Measurements from ENCODE around the gene IL3RA. TPM values are rescaled to one million over a fixed set of nuclear protein-coding genes. Genes with fewer than 3 reads are reported as not detected.

Gene IL3RA
- total RNA-seq, 1 donor from 2014 or later, result 0.97 TPM

DNA sequence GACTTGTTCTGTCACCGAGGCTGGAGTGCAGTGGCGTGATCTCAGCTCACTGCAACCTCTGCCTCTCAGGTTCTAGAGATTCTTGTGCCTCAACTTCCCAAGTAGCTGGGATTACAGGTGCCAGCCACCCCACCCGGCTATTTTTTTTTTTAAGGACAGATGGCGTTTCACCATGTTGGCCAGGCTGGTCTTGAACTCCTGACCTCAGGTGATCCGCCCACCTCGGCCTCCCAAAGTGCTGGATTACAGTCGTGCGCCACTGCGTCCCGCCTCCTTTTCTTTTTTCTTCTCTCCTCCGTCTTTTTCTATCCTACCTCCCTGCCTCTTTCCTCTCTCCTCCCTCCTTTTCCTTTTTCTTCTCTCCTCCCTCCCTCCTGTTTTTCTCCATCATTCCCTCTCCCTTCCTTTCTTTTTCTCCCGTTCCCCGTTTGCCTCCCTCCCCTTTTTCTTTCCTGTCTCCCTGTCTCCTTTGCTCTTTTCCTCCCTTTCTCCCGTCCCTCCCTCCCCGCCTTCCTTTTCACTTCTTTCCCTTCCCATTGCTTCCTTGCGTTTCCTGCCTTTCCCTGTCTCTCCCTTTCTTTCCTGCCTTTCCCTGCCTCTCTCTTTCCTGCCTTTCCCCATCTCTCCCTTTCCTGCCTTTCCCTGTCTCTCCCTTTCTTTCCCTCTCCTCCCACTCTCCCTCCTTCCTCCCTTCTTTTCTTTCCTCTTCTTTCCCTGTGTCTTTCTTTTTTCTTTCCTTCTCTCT, 57.5 kb downstream of the IL3RA start:
- DNase-seq (ENCODE audit: low spot score), result no peak
- Mint-ChIP-seq H3K27me3 (ENCODE audit: unreplicated experiment) (peaks cover 23% of the 10 kb centered on the region), H3K9me3 (ENCODE audit: unreplicated experiment) (no peaks in the 10 kb centered on the region), H3K4me3 (ENCODE audit: unreplicated experiment) (peak overlapping the region; percentile 93), H3K27ac (ENCODE audit: unreplicated experiment) (peak overlapping the region; percentile 97), H3K36me3 (ENCODE audit: low read depth, unreplicated experiment) (peaks cover 33% of the 10 kb centered on the region), H3K4me1 (ENCODE audit: unreplicated experiment) (peaks cover 19% of the 10 kb centered on the region)
- TF ChIP-seq CTCF (IDR thresholded peaks at IDR 0.05; ENCODE audit: unreplicated experiment), result no peak

- H3K4me3 Mint-ChIP-seq (ENCODE audit: unreplicated experiment), result peak overlapping the region; percentile 73
- no peak for TF ChIP-seq CTCF (IDR thresholded peaks at IDR 0.05; ENCODE audit: unreplicated experiment)
- H3K27ac Mint-ChIP-seq (ENCODE audit: unreplicated experiment), result no peak overlapping the region
- peaks cover 23% of the 10 kb centered on the region for H3K27me3 Mint-ChIP-seq (ENCODE audit: unreplicated experiment)
- H3K9me3 Mint-ChIP-seq (ENCODE audit: unreplicated experiment), result no peaks in the 10 kb centered on the region
- DNase-seq (ENCODE audit: low spot score), result no peak
- H3K36me3 Mint-ChIP-seq (ENCODE audit: low read depth, unreplicated experiment), result peaks cover 29% of the 10 kb centered on the region
- peaks cover 19% of the 10 kb centered on the region for H3K4me1 Mint-ChIP-seq (ENCODE audit: unreplicated experiment)
Observed at GRCh38 chrX:1394731-1395501, 58.3 kb downstream of the IL3RA start.

DNA sequence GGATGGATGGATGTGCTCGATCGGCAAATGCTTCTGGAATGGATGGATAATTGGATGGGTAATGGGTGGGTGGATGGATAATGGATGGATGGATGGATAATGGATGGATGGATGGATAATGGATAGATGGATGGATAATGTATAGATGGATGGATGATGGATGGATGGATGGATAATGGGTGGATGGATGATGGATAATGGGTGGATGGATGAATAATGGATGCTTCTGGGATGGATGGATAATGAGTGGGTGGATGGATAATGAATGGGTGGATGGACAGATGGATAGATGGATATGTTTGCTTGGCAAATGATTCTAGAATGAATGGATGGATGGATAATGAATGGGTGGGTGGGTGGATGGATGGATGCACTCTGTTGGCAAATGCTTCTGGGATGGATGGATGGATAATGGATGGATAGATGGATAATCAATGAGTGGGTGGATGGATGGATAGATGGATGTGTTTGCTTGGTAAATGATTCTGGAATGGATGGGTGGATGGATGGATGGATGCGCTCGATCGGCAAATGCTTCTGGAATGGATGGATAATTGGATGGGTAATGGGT, 59.1 kb downstream of the IL3RA start:
- H3K4me1 Mint-ChIP-seq (ENCODE audit: unreplicated experiment), result peaks cover 16% of the 10 kb centered on the region
- H3K27me3 Mint-ChIP-seq (ENCODE audit: unreplicated experiment), result peaks cover 23% of the 10 kb centered on the region
- no peaks in the 10 kb centered on the region for H3K9me3 Mint-ChIP-seq (ENCODE audit: unreplicated experiment)
- DNase-seq (ENCODE audit: low spot score), result no peak
- no peak for TF ChIP-seq CTCF (IDR thresholded peaks at IDR 0.05; ENCODE audit: unreplicated experiment)
- peak overlapping the region; percentile 4 for H3K27ac Mint-ChIP-seq (ENCODE audit: unreplicated experiment)
- H3K36me3 Mint-ChIP-seq (ENCODE audit: low read depth, unreplicated experiment), result peaks cover 26% of the 10 kb centered on the region
- peak overlapping the region; percentile 31 for H3K4me3 Mint-ChIP-seq (ENCODE audit: unreplicated experiment)

DNA sequence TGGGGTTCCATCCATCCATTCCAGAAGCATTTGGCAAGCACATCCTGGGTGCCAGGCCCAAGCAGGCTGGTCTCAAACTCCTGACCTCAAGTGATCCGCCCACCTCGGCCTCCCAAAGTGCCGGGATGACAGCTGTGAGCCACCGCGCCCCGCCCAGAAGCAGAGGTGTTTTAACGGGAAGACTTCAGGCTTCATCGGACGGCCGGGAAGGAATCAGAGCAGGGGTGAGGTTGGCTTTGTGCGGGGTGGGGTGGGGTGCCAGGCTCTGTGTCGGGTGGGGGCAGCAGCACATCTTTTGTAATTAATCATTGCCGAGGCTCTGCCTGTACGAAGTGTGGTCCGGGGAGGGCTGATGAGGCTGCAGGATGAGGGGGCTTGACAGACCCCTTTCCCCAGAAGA, 60.4 kb downstream of the IL3RA start:
- Mint-ChIP-seq H3K27ac (ENCODE audit: unreplicated experiment) (no peak overlapping the region), H3K36me3 (ENCODE audit: low read depth, unreplicated experiment) (peaks cover 20% of the 10 kb centered on the region), H3K27me3 (ENCODE audit: unreplicated experiment) (peaks cover 18% of the 10 kb centered on the region), H3K4me1 (ENCODE audit: unreplicated experiment) (peaks cover 10% of the 10 kb centered on the region), H3K4me3 (ENCODE audit: unreplicated experiment) (no peak overlapping the region), H3K9me3 (ENCODE audit: unreplicated experiment) (no peaks in the 10 kb centered on the region)
- no peak for TF ChIP-seq CTCF (IDR thresholded peaks at IDR 0.05; ENCODE audit: unreplicated experiment)
- no peak for DNase-seq (ENCODE audit: low spot score)
